Smooth muscle cell (in vitro differentiated cells): ENCODE measurements around the gene SH3PXD2A. TPM values are rescaled to one million over a fixed set of nuclear protein-coding genes. Genes with fewer than 3 reads are reported as not detected.

Experiments used
- DNase-seq: peaks from one replicate; lab custom pipeline; 2025; ENCODE audit not compliant: unreplicated experiment; lab: John Stamatoyannopoulos, UW
- H2AFZ ChIP-seq: fragments of 200-600 bp; sonication (generic); 2 replicates; pipeline ENCODE4 v1.6.0; 2016; ENCODE audit warnings: antibody characterized with exemption, low read depth, mild to moderate bottlenecking
- H3F3A ChIP-seq: fragments of 200-600 bp; sonication (generic); 2 replicates; pipeline ENCODE4 v1.6.0; 2017; ENCODE audit warnings: antibody characterized with exemption, low read depth
- H3K27ac ChIP-seq: fragments of 200-600 bp; sonication (generic); 2 replicates; pipeline ENCODE4 v1.5.1; 2016; ENCODE audit warnings: low read depth, mild to moderate bottlenecking
- H3K27me3 ChIP-seq: fragments of 200-600 bp; sonication (generic); 2 replicates; pipeline ENCODE4 v1.6.1; 2016; ENCODE audit warnings: low read depth, mild to moderate bottlenecking
- H3K36me3 ChIP-seq: fragments of 200-600 bp; sonication (generic); 2 replicates; pipeline ENCODE4 v1.5.1; 2016; ENCODE audit warnings: low read depth
- H3K4me1 ChIP-seq: fragments of 200-600 bp; sonication (generic); 2 replicates; pipeline ENCODE4 v1.5.1; 2016; ENCODE audit warnings: low read depth
- H3K4me2 ChIP-seq: fragments of 200-600 bp; sonication (generic); 2 replicates; pipeline ENCODE4 v1.6.0; 2016; ENCODE audit warnings: mild to moderate bottlenecking
- H3K4me3 ChIP-seq: fragments of 200-600 bp; sonication (generic); 2 replicates; pipeline ENCODE4 v1.5.1; 2016; ENCODE audit warnings: mild to moderate bottlenecking
- H3K79me2 ChIP-seq: fragments of 200-600 bp; sonication (generic); 2 replicates; pipeline ENCODE4 v1.6.0; 2016; ENCODE audit warnings: low read depth, mild to moderate bottlenecking
- H3K9ac ChIP-seq: fragments of 200-600 bp; sonication (generic); 2 replicates; pipeline ENCODE4 v1.6.0; 2016; ENCODE audit warnings: low read depth
- H3K9me3 ChIP-seq: fragments of 200-600 bp; sonication (generic); replicated peaks from 2 replicates; pipeline ENCODE4 v1.5.1; 2016; ENCODE audit warnings: low read depth
- H4K20me1 ChIP-seq: fragments of 200-600 bp; sonication (generic); 2 replicates; pipeline ENCODE4 v1.6.0; 2016; ENCODE audit warnings: low read depth
- WGBS: methylation state at CpG from one replicate; pipeline ENCODE4 v1.1.7; 2016; ENCODE audit warnings: low lambda C conversion rate; 5-methylcytosine and 5-hydroxymethylcytosine counted together
- polyA plus RNA-seq: library from polyadenylated mRNA; unstranded; fragments of >200 nt; fragmentation: Nextera tagmentation; extraction: Ambion mirVana; gene quantifications from 2 replicates; pipeline ENCODE4 v1.2.1, GENCODE V29; 2016
- total RNA-seq: library from RNA; depleted of rRNA; stranded (reverse); fragments of >200 nt; gene quantifications from 2 replicates; pipeline ENCODE4 v1.2.3, GENCODE V29; 2014
- TF ChIP-seq, protein P1 (sequence below): fragments of 200-600 bp; sonication (generic); IDR thresholded peaks from 2 replicates; pipeline ENCODE4 v1.5.1; 2017; ENCODE audit warnings: borderline replicate concordance, mild to moderate bottlenecking, antibody characterized with exemption; ENCODE audit not compliant: insufficient read depth, poor library complexity, severe bottlenecking

SH3PXD2A gene
- total and polyA plus RNA-seq, 2 experiments from 2014 or later, result 30.1 to 37.9 TPM

GRCh38 chr10:103585011-103585405 is 270.4 kb downstream of the SH3PXD2A start:
- H3K36me3 ChIP-seq, result no peaks in the 10 kb centered on the region
- H3K79me2 ChIP-seq, result no peaks in the 10 kb centered on the region
- no peak for DNase-seq
- H2AFZ ChIP-seq, result no peak overlapping the region
- no peak overlapping the region for H3K9ac ChIP-seq
- TF ChIP-seq, protein P1, sequence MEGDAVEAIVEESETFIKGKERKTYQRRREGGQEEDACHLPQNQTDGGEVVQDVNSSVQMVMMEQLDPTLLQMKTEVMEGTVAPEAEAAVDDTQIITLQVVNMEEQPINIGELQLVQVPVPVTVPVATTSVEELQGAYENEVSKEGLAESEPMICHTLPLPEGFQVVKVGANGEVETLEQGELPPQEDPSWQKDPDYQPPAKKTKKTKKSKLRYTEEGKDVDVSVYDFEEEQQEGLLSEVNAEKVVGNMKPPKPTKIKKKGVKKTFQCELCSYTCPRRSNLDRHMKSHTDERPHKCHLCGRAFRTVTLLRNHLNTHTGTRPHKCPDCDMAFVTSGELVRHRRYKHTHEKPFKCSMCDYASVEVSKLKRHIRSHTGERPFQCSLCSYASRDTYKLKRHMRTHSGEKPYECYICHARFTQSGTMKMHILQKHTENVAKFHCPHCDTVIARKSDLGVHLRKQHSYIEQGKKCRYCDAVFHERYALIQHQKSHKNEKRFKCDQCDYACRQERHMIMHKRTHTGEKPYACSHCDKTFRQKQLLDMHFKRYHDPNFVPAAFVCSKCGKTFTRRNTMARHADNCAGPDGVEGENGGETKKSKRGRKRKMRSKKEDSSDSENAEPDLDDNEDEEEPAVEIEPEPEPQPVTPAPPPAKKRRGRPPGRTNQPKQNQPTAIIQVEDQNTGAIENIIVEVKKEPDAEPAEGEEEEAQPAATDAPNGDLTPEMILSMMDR, result no peak
- H4K20me1 ChIP-seq, result no peaks in the 10 kb centered on the region
- no peaks in the 10 kb centered on the region for H3K27me3 ChIP-seq
- no peak overlapping the region for H3K4me3 ChIP-seq
- 96% methylated on average over 32 of the region's 32 CpGs for WGBS
- no peaks in the 10 kb centered on the region for H3F3A ChIP-seq
- H3K9me3 ChIP-seq, result no peaks in the 10 kb centered on the region
- no peak overlapping the region for H3K4me2 ChIP-seq
- H3K27ac ChIP-seq, result no peak overlapping the region
- H3K4me1 ChIP-seq, result peaks cover 4% of the 10 kb centered on the region

GRCh38 chr10:103584216-103585010 is 271.0 kb downstream of the SH3PXD2A start:
- Histone ChIP-seq H3K4me2 (no peak overlapping the region), H3K27me3 (no peaks in the 10 kb centered on the region), H3F3A (no peaks in the 10 kb centered on the region), H4K20me1 (no peaks in the 10 kb centered on the region), H3K9me3 (no peaks in the 10 kb centered on the region), H3K36me3 (no peaks in the 10 kb centered on the region), H2AFZ (no peak overlapping the region), H3K9ac (no peak overlapping the region), H3K79me2 (no peaks in the 10 kb centered on the region), H3K4me3 (no peak overlapping the region), H3K27ac (no peak overlapping the region), H3K4me1 (peaks cover 4% of the 10 kb centered on the region)
- 96% methylated on average over 54 of the region's 111 CpGs for WGBS
- TF ChIP-seq, protein P1, result no peak
- no peak for DNase-seq

GRCh38 chr10:103583871-103584215 is 271.5 kb downstream of the SH3PXD2A start:
- Histone ChIP-seq H3K9ac (no peak overlapping the region), H3K9me3 (no peaks in the 10 kb centered on the region), H3K4me3 (no peak overlapping the region), H3K4me2 (no peak overlapping the region), H4K20me1 (no peaks in the 10 kb centered on the region), H3K27me3 (no peaks in the 10 kb centered on the region), H3F3A (no peaks in the 10 kb centered on the region), H3K27ac (no peak overlapping the region), H3K36me3 (no peaks in the 10 kb centered on the region), H2AFZ (no peak overlapping the region), H3K79me2 (no peaks in the 10 kb centered on the region), H3K4me1 (peaks cover 4% of the 10 kb centered on the region)
- no peak for DNase-seq
- TF ChIP-seq, protein P1, result no peak
- WGBS, result 96% methylated on average over 8 of the region's 8 CpGs
